GM15510 (cell line): ENCODE data around the gene C9orf50.

Source experiments
- POLR2A ChIP-seq: IDR thresholded peaks from 3 replicates; pipeline ENCODE4 v1.6.1; 2011; ENCODE audit warnings: borderline replicate concordance; ENCODE audit not compliant: insufficient read length; ENCODE audit errors: extremely low read depth

The C9orf50 gene

DNA sequence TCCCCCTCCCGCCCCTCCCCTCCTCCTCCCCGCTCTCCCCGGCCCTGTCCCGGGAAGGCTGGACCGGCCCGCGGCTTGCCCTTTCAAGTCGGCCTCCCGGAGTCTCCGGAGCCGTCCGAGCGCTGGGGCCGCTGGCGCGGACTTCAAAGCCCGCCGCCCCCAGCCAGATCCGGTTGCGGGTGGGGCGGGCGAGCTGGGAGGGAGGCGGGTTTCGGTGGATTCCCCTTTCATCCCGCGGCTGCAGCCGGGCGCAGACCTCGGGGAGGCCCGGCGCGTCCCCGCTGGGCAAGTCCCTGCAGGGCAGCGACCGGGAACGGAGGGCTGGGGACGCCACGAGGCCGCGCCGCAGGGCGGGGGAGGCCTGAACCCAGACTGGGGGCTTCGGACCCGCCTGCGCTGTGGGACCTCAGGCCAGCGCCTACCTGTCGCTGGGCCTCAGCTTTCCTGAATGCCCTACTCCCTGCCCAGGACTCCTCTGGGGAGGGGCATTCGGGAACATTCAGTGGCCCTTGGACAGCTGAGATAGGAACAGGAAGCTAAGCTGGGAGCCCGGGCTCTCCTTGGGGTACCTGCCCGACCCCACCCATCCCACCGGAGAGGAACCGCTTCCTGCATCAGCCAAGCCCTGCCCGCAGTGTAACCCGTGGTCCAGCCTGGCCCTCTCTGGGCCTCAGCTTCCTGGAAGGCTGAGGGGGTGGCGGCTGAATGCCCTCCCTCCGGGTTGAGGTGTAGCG is 23.4 kb downstream of the C9orf50 start:
- TF ChIP-seq POLR2A: no peak

DNA sequence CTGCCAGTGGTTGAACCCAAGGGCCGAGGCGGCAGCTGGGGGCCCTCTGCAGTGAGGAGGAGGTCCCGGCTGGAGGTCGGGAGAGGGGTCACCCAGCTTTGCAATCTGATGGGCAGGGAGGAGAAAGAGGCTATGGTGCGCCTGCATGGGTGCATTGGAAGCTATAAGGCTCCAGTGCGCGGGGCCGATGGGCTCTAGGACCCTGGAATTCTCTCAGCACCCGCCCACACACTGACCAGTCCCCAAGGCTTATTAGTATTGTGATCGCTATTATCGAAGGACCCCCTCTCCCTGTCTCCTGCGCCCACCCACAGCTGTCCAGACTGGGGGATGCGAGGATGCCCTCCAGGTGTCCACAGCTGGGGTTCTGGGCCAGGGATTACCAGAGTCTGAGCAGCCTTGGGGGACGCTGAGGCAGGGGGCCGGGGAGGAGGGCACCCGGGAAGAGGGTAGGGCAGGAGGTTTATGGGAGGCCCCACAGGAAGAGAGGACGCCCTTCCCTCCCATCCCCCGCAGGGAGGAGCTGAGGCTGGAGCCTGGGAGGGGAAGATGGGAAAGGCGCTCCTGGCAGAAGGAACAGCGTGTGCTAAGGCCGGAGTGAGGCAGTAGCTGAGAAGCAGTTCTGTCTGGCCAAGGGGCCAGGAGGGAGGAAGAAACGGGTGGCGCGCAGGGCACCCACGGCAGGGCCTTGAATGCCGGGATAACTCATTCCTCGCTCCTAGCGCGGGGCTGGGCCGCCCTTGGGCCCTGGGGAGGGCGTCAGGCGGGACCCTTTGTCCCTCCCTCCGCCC is 24.2 kb downstream of the C9orf50 start:
- no peak for TF ChIP-seq POLR2A

DNA sequence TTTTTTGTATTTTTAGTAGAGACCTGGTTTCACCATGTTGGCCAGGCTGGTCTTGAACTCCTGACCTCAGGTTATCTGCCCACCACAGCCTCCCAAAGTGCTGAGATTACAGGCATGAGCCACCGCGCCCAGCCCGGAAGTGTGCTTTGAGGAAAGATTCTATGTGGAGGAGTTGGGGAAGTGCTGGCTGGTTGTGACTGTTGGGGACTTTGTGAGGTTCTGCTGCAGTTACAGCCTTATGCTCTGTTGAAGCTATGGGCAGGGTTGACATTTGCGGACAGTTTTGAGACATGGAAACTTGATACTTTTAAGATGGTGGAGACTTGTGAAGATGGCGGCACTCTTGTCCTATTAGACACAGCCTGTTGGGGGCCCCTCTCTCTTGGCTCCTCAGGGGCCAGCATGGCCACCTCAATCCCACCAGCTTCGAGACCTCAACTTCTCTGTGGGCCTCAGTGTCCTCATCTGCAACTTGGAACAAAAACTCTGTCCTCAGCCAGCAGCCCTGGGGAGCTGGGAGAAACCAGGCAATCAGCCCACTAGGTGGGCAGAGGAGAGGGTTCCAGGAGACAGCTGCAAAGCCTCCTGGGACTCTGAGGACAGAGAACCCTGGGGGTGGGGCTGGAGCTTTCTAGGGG is 24.9 kb downstream of the C9orf50 start:
- TF ChIP-seq POLR2A: no peak

DNA sequence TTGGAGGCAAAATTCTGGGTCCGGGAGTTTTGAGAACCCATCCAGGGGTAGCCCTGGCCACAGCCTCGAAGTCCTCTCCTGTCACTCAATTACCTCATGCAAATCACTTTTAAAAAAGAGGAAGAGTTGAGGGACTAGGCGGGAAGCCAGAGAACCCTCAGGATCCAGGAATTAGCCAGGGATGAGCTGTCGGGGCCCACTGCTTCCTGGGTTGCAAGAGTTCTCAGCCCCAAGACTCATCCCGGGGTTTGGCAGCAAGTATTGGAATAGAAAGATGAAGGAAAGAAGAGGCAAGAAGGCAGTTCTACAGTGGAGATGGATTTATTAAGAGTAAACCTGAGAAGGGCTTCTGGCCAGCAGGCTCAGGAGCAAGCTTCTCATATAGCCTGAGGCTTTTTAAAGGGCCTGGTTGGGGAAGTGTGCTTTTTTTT is 25.6 kb downstream of the C9orf50 start:
- TF ChIP-seq POLR2A: no peak

DNA sequence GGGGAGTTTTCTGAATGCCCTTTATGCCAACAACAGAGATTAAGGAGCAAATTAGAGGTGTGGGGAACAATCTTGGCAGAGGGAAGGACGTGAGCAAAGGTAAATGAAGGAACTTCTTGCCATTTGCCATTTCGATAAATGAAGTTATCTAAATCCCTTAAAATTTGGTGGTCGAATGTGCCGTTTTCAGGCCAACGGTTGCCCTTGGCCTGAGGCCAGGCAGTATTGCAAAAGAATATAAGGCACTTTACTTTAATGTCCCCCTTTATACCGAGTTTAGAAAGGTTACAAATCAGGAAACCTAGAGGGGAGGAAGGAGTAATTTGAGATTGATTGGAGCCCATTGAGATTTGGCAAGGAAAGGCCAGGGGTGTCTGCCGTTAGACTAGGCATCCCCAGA is 26.3 kb downstream of the C9orf50 start:
- no peak for TF ChIP-seq POLR2A

DNA sequence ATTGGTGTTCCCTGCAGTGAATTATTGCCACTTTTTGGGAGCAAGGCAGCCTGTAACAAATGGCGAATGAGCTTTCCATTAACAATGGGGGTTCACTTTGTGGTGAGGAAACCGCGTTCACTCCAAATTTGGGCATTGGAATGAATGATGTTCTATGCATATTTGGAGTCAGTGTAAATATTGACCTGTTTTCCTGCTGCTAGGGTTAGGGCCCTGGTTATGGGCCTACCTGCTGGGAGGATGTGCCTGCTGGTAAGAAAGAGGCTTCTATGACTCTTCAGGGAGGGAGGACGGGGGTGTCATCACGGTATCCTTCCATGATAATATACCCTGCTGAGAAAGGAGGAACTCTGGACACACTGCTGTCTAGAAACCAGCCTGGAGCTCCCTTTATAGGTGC is 29.0 kb downstream of the C9orf50 start:
- no peak for TF ChIP-seq POLR2A

DNA sequence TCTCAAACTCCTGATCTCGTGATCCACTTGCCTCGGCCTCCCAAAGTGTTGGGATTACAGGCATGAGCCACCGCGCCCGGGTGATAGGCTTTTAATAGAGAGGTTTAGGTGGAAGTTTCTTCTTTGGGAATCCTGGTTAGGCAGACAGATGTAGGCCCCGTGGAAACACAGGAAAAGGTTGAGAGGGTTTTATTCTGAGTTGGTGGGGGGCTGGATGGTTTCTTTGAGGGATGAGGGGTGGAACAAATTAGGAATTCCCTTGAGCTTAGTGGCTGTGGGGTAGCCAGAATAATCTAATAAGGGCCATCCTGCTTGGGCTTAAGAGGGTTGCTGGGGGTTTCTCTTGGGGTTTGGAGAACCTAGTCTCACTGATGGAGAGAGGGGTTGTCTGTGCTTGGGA is 30.4 kb downstream of the C9orf50 start:
- no peak for TF ChIP-seq POLR2A

DNA sequence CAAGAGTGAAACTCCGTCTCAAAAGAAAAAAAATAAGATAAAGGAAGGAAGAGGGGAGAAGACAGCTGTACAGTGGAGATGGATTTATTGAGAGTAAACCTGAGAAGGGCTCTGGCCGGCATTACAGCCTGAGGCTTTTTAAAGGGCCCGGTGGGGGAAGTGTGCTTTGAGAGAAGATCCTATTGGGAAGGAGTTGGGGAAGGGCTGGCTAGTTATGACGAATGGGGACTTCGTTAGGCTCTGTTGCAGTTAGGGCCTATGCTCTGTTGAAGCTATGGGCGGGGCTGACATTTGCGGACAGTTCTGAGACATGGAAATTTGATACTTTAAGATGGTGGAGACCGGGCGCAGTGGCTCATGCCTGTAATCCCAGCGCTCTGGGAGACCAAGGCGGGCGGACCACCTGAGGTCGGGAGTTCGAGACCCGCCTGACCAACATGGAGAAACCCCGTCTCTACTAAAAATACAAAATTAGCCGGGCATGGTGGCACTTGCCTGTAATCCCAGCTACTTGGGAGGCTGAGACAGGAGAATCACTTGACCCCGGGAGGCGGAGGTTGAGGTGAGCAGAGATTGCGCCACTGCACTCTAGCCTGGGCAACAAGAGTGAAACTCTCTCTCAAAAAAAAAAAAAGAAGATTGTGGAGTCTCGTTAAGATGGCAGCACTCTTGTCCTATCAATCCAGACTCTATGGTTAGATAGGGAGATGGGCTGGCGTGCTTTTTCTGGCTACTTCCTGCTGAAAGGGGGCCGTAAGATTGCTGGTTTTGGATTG is 33.2 kb downstream of the C9orf50 start:
- no peak for TF ChIP-seq POLR2A

DNA sequence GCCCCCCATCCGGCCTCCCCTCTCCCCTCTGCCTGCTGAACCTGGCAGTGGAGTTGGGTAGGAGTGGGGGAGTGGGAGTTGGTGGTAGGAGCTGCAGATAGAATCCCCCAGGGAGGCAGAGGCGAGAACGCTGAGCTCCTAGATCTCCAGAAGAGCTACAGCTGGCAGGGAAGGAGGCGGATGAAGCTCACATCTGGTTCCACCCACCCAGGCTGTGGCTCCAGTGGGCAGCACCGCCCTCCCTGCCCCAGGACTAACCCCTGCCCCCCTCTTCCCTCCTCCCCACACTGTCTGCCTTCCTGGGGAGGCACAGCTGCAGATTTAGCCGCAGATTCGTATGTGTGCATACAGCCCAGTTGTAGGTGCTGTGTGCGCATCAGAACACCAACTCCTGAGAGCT is 34.2 kb downstream of the C9orf50 start:
- no peak for TF ChIP-seq POLR2A

DNA sequence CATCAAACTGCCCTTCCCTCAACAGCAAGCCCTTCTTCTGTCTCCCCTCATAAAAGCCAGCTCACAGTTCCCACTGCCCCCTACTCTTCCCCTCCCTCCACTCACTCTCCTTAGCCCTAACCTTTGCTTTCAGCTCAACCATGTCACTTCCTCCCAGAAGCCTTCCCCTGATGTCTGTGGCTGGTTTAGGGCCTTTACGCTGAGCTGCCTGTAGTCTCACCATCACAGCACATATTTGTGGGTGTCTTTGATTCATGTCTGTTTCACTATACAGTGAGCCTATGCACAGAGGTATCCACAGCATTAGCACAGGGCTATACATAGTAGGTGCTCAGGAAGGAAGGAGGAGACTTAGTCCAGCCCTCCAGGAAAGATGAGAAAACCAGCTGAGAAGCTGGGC is 34.7 kb downstream of the C9orf50 start:
- TF ChIP-seq POLR2A: no peak

DNA sequence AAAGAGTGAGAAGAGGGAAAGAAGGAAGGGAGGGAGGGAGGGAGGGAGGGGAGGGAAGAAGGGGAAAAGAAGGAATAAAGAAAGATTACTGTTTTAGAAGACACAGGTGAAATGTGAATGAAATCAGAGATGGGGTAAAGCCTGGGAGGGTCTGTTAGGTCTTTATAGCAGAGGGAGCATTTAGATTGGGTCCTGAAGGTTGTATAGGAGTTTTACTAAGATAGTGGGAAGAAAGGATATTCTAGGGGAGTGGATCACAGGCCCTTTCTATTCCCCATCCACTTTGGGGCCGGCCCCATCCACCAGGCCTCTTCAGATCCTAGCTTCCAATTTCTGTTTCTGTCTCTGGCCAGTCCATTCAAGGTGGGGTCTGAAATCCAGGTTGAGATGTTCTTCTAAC is 35.5 kb downstream of the C9orf50 start:
- no peak for TF ChIP-seq POLR2A

DNA sequence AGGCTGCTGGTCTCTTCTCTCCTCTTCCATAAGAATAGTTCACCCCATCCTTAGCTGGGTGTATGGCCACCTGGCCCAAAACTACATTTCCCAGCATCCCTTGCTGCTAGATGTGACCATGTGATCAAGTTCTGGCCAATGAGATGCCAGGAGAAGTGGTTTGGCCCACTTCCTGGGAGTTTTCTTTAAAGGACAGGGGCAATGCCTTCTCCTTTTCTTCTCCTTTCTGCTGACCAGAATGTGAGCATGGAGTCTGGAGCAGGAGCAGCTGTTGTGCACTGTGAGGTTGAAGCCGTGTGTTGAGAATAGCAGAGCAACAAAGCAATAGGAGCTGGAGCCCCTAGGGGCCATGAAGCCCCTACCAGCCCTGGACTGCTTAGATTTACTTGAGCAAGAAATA is 36.8 kb downstream of the C9orf50 start:
- TF ChIP-seq POLR2A: no peak

DNA sequence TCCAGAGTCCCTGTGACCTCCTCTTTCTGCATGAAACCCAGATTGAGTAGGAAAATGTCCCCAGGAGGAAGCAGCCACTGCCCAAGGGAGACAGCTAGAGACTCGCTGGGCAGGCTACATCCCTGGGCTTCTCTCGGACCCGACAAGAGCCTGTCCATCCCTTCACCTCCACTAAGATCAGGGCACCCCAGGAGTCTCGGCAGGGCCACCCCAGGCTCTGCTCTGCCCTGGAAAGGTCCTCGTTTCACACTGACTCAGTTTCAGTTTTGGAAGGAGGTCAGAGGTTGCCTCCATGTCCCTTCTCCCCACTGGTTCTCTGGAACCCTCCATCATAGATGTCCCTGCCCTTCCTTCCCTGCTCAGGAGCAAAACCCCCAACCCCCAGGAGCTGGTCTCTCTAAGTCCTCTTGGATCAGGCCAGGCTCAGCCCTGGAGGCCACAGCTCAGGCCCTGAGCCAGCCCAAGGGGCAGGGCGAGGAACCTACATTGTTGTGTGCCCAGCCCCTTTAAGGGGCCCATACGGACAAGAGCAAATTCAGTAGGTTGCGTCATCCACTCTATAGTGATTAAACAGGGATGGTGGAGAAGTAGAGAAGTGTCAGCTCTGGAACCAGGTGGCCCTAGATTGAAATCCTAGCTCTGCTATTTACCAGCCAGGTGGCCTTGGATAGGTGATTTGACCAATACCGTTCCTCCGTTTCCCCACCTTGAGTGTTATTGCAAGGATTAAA is 37.4 kb downstream of the C9orf50 start:
- TF ChIP-seq POLR2A: no peak

DNA sequence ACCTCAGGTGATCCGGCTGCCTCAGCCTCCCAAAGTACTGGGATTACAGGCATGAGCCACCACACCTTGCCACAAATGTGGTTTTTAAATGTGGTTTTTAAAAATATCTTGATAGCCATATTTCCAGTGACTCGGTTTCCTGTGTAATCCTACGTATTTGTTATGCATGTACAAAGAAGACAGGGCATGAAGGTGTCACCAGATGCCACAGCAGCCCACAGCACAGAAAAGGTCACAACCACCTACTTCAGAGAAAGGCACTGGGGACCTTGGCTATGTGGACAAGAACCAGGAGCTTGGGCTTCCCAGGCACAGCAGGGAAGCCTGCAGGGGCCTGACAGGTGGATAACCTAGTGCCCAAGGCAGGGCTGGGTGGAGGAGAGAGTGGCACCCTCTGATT is 38.0 kb downstream of the C9orf50 start:
- no peak for TF ChIP-seq POLR2A
